HG03342 (cell line): ENCODE data around the gene OR2AE1.
A peak's percentile ranks its signal among the peaks of the same experiment; 100 is the strongest.
"Not testable (repeated sequence)": the region's sequence is repeated elsewhere in the genome, so short reads cannot be mapped to it uniquely, and the experiment has no call there.

Source experiments
- ATAC-seq: cut with Tn5 transposase; IDR thresholded peaks from one replicate; pipeline ENCODE4 v1.9.1; 2021; ENCODE audit warnings: mild to moderate bottlenecking, moderate library complexity; ENCODE audit not compliant: unreplicated experiment

Gene OR2AE1, protein sequence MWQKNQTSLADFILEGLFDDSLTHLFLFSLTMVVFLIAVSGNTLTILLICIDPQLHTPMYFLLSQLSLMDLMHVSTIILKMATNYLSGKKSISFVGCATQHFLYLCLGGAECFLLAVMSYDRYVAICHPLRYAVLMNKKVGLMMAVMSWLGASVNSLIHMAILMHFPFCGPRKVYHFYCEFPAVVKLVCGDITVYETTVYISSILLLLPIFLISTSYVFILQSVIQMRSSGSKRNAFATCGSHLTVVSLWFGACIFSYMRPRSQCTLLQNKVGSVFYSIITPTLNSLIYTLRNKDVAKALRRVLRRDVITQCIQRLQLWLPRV

DNA sequence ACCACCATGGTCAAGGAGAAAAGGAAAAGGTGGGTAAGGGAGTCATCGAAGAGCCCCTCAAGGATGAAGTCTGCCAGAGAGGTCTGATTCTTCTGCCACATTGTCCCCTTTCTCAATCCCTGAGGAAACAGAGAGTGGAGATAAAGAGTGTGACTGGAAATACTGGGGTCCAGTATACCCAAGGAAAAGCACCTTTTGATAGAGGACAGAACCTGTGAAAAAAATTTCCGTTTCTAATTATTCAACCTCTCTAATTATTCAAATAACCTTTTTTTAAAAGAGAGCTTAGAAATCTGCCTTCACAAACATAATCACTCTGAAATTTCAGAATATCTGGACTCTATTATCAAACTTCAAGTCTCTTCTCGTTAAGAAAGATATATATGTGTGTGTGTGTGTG, at the start of gene OR2AE1:
TSS of gene OR2AE1 (minus strand) at position 101 of the 400 bp plus-strand sequence. CDS start at position 101, 0 bp downstream.
- no peak for ATAC-seq

DNA sequence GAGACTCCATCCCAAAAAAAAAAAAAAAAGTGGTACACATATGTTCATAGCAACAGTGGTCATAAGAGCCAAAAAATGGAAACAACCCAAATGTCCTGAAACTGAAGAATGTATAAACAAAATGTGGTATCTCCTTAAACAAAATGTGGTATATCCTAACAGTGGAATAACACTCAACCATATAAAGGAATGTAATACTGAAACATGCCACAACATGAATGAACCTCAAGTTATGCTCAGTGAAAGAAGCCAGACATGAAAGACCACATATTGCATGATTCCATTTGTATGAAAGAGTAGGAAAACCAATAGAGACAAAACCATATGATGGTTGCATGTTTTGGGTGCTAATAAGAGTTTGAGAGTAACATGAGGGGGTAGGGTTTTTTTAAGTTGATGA, 49.5 kb upstream of the OR2AE1 start:
- ATAC-seq, result no peak

DNA sequence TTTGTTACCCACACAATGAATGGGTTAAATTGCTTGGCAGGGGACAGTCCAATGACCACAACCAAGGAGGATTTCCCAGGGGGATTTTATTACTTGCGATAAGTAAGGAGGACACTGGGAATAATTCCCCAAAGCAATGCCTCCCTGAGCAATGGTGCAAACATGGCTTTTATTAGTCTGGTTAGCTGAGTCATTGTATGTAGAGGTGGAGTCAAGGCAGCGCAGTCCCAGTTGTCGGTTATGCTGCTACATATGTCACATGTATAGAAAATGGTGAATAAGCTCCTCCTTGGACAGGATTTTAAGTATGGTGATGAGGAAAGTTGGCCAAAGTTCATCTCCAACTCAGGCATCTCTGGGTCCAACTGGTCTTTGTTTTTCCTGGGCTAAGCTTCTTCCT, 46.4 kb upstream of the OR2AE1 start:
- ATAC-seq, result no peak

DNA sequence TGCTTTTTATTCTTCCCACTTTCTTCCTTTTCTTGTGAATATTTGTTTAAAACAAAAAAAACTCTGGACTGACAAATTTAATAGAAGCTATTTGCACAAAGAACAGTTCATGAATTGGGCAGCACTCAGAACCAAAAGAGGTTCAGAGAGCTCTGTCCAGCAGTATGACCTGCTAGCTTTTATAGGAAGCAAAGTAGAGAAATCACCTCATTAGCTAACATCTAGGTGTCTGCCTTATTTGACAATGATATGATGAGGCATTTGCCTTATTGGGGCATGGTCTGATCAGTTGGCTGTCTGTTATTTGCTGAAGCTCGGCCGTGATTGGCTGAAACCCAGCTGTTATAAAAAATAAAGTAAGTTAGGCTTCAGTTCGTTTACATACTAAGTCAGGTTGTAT, 43.3 kb upstream of the OR2AE1 start:
- ATAC-seq, result no peak

DNA sequence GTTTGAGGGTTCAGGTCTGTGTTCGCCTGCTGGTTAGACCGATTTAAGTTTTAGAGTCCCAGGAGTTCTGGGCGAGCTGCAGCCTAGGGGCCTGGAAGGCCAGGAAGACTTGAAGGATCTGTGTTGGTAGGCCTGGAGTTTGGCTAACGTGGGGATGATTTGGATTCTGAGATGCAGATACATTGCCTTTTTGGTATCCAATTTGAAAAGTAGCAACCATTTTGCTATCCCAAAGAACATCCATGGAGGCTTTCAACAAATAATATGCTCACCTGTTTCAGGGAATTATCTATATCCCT, 42.9 kb upstream of the OR2AE1 start:
- no peak for ATAC-seq

DNA sequence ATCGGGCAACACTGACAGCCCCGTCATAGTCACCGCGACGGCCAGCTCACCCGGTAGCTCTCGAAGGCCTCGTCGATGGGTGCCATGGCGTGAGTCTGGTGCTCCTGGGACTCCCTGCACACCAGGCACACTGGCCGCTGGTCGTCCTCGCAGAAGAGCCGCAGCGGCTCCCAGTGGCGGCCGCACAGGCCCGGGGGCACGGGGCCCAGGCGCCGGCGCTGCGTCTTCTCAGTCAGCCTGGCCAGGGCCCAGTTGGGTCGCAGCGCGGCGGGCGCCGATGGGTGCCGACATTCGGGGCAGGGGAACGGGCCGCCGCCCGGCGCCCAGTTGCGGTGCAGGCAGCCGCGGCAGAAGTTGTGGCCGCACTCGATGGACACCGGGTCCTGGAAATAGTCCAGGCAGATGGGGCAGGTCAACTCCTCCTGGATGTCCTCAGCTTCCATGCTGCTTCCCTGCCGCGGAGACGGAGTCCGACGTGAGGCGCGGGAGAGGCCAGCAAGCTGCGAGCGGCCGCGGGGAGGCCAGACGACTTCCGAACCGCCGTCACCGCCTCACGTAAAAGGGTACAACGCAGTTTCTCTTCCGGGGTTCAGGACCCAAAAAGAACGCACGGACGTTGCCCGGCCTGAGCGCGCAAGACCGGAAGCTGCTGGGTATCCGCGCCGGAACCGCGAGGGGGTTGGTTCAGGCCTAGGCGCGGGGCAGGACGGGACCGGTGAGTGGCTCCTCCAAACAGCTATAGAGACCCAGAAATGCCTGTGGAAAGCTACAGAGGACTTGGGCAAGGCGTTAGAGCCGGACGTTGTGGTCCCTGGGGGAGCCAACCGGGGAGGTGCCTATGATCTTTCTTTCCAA, 42.4 kb upstream of the OR2AE1 start, which contains the start of gene TRIM4:
TSS of gene TRIM4 (minus strand) at position 572 of the 855 bp plus-strand sequence. CDS start at position 443, 129 bp downstream.
- peak; percentile 95 for ATAC-seq

DNA sequence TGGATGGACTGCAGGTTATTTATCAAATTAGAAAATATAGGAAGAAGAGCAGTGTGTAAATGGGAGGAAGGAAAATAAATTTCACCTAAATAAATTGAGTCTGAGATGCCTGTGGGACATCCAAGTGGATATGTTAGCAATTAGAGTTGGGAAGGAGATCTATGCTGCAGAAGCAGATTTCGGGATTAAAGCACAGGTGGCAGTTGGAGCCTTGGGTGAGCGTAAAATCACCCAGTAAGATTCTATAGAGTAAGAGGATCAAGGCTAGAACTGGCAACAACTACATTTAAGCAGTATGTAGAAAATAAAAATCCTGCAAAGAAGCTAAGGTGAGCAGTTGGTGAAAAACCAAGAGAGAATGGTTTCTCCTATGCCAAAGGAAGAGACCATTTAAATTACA, 34.1 kb upstream of the OR2AE1 start:
- ATAC-seq, result no peak

DNA sequence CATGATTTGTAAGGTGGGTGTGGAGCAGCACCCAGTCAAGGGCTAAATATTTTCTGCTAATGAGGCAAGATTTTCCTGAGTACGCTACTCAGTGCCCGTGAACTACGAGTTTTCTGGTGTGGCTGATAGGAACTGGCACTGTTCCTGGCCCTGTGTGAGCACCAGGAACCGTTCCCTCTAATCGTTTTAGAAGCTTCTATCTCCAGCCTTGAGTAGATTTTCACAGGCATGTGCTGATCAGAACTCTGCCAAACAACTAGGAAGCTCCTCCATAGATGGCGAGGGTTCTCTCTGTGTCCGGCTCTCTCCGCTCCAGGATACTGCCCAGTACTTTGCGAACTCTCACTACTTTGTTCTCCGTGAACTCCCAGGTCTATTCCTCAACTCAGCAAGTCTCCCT, 24.7 kb upstream of the OR2AE1 start:
- ATAC-seq, result no peak

DNA sequence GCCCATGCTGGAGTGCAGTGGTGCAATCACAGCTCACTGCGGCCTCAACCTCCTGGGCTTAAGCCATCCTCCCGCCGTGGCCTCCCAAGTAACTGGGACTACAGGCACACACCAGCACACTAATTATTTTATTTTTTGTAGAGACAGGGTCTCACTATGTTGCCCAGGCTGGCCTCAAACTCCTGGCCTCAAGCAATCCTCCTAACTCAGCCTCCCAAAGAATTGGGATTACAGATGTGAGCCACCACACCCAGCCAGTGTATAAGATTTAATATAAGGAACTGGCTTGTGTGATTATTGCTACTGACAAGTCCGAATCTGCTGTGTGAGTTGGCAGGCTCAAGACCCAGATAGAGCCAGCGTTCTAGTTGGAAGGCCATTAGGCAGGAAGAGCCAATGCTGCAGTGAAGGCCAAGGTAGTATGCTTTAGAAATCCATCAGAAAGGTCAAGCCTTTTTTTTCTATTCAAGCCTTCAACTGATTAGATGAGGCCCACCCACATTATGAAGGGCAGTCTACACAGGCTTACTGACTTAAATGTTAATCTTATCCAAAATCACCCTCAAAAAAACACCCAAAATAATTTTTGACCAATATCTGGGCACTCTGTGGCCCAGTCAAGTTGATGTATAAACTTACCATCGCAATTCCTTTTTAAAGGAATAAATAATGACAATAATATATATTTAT, 23.1 kb upstream of the OR2AE1 start:
- ATAC-seq, result no peak

DNA sequence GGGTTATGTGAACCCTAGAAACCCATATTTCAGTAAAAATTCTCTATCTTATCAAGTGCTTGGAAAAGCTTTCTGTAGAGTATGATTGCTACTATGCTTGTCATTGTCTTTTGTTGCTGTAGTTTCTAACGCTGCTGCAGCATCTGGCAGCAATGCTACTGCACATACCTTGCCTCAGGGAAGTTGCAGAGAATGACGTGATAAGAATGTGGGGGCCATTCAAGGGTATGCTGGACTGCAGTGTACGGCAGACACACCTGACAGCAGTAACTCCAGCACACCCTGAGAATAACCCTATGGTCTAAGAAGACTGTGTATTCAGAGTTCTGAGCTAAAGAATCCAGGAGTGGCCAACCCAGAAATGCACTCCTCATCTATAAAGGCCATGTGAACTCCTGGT, 22.0 kb upstream of the OR2AE1 start:
- ATAC-seq, result no peak

DNA sequence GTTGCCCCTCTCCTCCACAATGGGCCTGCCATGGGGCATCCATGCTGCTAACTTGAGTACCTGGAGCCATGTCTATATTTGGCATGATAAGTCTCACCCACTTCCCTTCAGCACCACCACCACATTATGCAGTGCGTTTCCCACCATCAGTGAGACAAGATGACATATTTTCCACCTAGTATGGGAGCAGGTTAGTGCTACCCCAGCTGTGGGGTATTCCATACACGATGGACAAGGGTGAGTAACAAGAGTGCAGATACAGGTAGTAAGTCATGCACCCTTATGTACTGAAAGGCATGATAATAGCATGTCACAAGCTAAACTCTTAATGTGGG, 21.2 kb upstream of the OR2AE1 start:
- ATAC-seq, result no peak

DNA sequence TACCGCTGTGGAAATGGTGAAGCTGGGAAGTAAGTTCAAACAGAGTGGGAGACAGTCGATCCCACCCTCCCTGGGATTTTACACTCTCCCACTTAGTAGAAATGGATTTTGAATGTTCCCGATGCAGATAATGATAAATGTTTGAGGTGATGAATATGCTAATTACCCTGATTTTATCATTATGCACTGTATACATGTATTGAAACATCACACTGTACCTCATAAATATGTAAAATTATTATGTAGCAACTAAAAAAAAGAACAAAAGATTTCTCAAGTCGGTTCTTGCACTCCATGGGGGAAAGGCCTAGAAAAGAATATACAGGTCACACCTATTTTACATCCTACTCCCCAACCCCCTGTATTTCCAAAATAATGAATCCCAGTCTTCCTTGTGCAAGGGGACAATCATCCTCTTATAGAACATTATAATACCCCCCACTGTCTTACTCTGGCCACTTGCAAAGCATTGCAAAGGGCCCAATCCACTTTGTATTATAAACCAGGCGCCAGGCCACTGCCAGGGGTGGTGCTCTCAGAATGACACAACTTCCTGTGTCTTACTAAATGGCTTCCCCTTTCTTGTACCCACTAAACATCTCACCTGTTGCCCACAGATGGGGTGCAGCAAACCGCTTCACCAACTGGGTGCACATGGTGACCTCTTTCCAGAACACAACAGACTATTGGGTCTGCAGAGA, 20.6 kb upstream of the OR2AE1 start:
- no peak for ATAC-seq

DNA sequence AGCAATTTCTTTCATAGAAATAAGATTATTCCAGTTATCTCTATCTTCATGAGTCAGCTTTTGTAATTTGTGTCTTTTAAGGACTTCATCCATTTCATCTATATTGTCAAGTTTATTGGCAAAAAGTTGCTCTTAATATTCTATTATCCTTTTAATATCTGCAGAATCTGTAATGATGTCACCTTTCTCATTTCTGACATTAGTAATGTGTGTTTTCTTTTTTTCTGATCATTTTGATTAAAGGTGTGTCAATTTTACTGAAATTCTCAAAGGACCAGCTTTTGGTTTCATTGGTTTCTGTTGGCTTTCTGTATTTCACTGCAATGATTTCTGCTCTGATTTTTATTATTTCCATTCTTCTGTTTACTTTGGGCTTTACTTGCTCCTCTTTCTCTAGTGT, 17.9 kb upstream of the OR2AE1 start:
- ATAC-seq, result no peak

DNA sequence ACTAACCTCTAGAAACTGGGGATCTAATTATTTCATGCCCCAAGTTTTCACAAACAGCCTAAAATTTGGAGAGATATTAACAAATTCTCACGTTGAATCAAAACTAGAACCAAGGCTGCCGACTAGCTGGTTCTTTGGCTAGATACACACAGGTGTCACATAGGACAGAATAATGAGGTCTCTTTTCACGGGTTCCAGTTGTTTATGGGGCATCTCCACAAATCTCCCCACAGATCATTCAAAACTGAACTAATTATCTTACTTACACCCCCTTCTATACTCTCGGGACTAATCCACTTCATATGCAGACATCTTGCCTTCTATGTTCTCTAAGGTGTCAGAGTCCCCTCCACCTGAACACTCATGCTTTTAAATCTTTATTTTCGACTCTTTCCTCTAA, 16.4 kb upstream of the OR2AE1 start:
- no peak for ATAC-seq

DNA sequence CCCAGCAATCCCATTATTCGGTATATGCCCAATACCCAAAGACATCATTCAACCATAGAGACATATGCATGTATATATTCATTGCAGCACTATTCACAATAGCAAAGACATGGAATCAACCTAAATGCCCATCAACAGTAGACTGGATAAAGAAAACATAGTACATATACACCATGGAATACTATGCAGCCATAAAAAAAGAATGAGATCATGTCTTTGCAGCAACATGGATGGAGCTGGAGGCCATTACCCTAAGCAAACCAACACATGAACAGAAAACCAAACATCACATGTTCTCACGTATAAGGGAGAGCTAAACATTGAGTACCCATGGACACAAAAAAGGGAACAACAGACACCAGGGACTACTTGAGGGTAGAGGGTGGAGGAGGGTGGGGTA, 13.5 kb upstream of the OR2AE1 start:
- ATAC-seq, result not testable (repeated sequence)

DNA sequence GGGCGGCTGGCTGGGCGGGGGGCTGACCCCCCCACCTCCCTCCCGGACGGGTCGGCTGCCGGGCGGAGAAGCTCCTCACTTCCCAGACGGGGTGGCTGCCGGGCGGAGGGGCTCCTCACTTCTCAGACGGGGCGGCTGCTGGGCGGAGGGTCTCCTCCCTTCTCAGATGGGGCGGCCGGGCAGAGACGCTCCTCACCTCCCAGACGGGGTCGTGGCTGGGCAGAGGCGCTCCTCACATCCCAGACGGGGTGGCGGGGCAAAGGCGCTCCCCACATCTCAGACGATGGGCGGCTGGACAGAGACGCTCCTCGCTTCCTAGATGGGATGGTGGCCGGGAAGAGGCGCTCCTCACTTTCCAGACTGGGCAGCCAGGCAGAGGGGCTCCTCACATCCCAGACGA, 11.5 kb upstream of the OR2AE1 start:
- ATAC-seq, result not testable (repeated sequence)

DNA sequence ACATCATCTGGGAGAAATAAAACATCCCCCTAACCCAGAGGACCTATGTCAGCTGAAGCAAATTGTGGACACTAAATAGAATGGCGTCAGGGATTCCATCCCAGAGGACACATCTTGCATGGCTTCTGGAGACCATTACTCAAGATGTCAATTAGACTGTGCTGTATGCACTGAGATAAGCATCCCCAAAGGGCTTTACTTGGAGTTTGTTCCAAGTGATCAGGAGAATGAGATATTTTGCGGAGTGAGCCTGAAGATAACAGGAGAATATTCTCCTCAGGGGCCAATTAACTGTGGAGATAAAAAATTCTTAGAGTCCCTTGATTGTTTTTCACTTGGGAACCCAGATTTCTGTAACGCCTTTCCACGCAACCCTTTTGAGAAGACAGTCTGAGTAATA, 4.5 kb upstream of the OR2AE1 start:
- no peak for ATAC-seq

DNA sequence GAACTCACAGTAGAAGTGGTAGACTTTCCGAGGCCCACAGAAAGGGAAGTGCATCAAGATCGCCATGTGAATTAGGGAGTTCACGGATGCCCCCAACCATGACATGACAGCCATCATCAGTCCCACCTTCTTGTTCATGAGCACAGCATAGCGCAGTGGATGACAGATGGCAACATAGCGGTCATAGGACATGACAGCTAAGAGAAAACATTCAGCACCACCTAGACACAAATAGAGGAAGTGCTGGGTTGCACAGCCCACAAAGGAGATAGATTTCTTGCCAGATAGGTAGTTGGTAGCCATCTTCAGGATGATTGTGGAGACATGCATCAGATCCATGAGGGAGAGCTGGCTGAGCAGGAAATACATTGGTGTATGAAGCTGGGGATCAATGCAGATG, 342 bp downstream of the OR2AE1 start:
- ATAC-seq, result no peak

DNA sequence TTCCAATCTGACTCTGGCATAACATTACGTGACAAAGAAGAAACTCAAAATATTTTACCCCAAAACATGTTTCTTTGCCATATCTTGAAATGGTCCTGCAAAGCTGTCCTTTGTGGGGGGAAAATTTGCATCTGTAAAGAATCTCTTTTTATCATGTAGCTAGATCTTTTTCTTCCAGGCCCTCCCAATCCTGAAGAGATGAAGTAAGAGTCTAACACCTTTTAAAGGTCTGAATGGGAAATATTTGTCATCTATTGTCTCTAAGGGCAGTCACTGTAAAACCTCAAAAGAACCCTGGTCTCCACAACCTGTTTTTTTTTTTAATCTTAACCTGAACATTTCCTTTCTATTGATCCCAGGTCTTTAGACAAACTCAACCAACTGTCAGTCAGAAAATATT, 8.6 kb downstream of the OR2AE1 start:
- ATAC-seq, result no peak

DNA sequence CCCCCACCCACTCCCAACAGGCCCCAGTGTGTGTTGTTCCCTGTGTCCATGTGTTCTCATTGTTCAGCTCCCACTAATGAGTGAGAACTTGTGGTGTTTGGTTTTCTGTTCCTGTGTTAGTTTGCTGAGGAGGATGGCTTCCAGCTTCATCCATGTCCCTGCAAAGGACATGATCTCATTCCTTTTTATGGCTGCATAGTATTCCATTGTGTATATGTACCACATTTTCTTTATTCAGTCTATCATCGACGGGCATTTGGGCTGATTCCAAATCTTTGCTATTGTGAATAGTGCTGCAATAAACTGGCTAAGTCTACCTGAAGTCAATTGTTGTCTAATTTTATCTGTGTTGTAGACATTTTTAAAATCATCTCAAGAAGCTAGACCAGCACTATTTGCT, 9.4 kb downstream of the OR2AE1 start:
- not testable (repeated sequence) for ATAC-seq

DNA sequence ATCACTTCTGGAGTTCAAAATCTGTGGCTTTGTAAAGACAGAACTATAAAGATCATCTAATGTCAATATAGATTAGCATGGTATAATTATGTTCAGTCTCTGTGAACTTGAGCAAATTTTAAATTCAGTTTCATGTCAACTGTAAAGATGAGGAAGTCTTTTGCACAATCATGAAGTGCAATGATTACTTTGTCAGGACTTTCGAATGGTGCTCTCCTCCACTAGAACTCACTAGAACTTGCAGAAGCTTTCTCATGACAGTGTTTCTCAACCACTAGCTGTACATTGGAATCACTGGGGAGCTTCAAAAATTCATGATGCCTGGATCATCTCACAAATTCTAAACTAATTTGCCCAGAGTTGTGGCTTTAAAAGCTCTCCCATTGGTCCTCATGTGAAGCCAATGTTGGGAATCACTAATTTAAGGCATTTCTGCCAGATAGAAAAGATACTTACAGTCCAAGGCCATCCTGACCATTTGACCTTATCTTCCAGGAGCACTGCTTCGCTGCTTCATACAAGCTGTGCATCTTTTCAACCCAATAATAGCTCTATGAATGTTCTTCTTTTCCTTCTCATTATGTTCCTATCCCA, 12.9 kb downstream of the OR2AE1 start:
- no peak for ATAC-seq
